BE2C (cell line): ENCODE results near the gene SZT2.
"Not testable (repeated sequence)": the region's sequence is repeated elsewhere in the genome, so short reads cannot be mapped to it uniquely, and the experiment has no call there.

Experiments used
- DNase-seq: peaks from one replicate; pipeline ENCODE4 v3.0.0-alpha.2; 2020
- H3K27me3 ChIP-seq: fragments of 250-450 bp; sonication (Bioruptor Pico); 2 replicates; pipeline ENCODE4 v1.5.1; 2020; ENCODE audit warnings: mild to moderate bottlenecking
- H3K36me3 ChIP-seq: fragments of 250-450 bp; sonication (Bioruptor Pico); 2 replicates; pipeline ENCODE4 v1.5.1; 2020; ENCODE audit warnings: mild to moderate bottlenecking
- H3K4me1 ChIP-seq: fragments of 250-450 bp; sonication (Bioruptor Pico); 2 replicates; pipeline ENCODE4 v1.5.1; 2020
- H3K4me3 ChIP-seq: 2 replicates; pipeline ENCODE4 v1.5.1; 2011; ENCODE audit warnings: low read depth, low read length
- H3K9me3 ChIP-seq: fragments of 250-450 bp; sonication (Bioruptor Pico); 2 replicates; pipeline ENCODE4 v1.5.1; 2020
- CTCF ChIP-seq: IDR thresholded peaks from 2 replicates; pipeline ENCODE4 v1.5.1; 2012; ENCODE audit warnings: mild to moderate bottlenecking, low read depth, low read length

SZT2 gene

GRCh38 chr1:43392702-43393101, 3.0 kb downstream of the SZT2 start:
- Histone ChIP-seq H3K9me3 (no peaks in the 10 kb centered on the region), H3K4me1 (no peaks in the 10 kb centered on the region), H3K4me3 (no peak overlapping the region), H3K36me3 (no peaks in the 10 kb centered on the region), H3K27me3 (no peaks in the 10 kb centered on the region)
- DNase-seq: no peak
- TF ChIP-seq CTCF: no peak

- Histone ChIP-seq H3K9me3 (no peaks in the 10 kb centered on the region), H3K27me3 (no peaks in the 10 kb centered on the region), H3K4me3 (no peak overlapping the region), H3K4me1 (no peaks in the 10 kb centered on the region), H3K36me3 (no peaks in the 10 kb centered on the region)
- DNase-seq: no peak
- no peak for TF ChIP-seq CTCF
These were observed 5.8 kb downstream of the SZT2 start for GRCh38 chr1:43395523-43395922.

- TF ChIP-seq CTCF: no peak
- Histone ChIP-seq H3K27me3 (no peaks in the 10 kb centered on the region), H3K36me3 (no peaks in the 10 kb centered on the region), H3K4me1 (no peaks in the 10 kb centered on the region), H3K4me3 (no peak overlapping the region), H3K9me3 (no peaks in the 10 kb centered on the region)
- no peak for DNase-seq
These were observed 6.4 kb downstream of the SZT2 start for GRCh38 chr1:43396059-43396458.

GRCh38 chr1:43398227-43398626, 8.5 kb downstream of the SZT2 start:
- H3K36me3 ChIP-seq: no peaks in the 10 kb centered on the region
- no peaks in the 10 kb centered on the region for H3K4me1 ChIP-seq
- H3K9me3 ChIP-seq: no peaks in the 10 kb centered on the region
- no peak for DNase-seq
- no peak overlapping the region for H3K4me3 ChIP-seq
- TF ChIP-seq CTCF: no peak
- no peaks in the 10 kb centered on the region for H3K27me3 ChIP-seq

GRCh38 chr1:43400441-43400840, 10.7 kb downstream of the SZT2 start:
- not testable (repeated sequence) for DNase-seq, H3K4me1 ChIP-seq, H3K9me3 ChIP-seq, H3K4me3 ChIP-seq, H3K36me3 ChIP-seq, H3K27me3 ChIP-seq

- no peaks in the 10 kb centered on the region for H3K9me3 ChIP-seq
- H3K4me3 ChIP-seq: no peak overlapping the region
- TF ChIP-seq CTCF: no peak
- no peak for DNase-seq
- H3K36me3 ChIP-seq: no peaks in the 10 kb centered on the region; the same call in 1 of the 2 replicates
- H3K27me3 ChIP-seq: no peaks in the 10 kb centered on the region
- no peaks in the 10 kb centered on the region for H3K4me1 ChIP-seq
These were observed 12.6 kb downstream of the SZT2 start for GRCh38 chr1:43402089-43402865.
